ENCODE measurements around the gene CDC25C.
A peak's percentile ranks its signal among the peaks of the same experiment; 100 is the strongest.

The CDC25C gene

DNA sequence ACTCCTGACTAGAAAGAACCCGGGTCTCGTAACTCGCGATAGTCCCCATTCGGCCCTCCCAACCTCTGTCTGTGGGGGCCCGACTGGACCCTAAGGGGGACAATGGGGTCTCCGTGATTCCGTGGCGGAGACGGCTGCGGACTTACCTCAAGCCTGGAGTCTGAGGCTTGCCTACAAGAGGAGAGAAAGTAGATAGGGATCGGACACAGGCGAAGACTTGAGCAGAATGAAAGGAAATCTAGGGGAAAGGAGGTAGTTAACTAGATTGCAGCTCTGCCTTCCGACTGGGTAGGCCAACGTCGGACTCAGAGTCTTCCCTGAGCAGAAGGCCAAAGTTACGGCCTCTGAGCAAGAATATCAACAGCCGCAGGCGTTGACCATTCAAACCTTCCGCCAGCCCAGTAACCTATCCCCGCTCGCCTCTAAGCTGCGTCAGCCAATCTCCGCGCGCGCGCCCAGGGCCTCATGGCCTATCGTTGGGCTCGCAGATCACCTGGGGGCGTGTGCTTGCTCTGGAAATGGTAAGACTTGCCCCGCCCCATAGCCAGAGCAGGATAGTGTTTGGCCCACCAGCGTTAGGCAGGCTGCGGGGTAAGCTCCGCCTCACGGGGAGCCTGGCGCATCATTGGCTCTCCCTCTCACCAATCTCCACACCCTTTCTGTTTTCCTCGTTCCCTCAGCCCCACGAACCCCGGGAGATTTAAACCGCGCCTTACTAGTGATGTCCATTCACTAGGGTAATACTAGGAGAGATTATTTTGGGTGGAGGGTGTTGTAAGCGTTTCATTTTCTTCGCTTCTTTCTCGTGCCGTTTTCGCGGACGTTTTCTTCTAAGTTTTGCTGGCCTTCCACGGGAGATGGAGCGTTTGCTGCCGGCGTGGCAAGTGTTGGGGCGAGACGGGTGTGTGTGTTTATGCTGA lies at the start of gene CDC25C:
TSS of gene CDC25C (minus strand) at position 356 of the 920 bp plus-strand sequence. CDS start 624 bp downstream, outside the sequence.
- DNase-seq: peak; percentile 100

DNA sequence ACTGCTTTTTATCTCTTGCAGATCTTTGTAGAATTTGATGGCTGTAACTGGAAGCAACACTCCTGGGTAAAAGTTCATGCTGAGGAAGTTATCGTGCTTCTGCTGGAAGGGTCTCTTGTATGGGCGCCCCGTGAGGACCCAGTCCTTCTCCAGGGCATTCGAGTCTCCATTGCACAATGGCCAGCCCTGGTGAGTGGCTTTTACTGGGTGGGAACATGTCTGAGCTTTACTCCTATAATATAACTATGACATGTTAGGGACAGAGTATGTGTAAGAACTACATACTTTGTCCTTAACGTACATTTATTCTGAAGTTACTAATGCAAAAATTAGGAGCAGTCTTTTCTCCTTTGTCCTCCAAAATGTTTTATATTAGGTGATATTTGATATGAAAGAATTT lies 41.0 kb upstream of the CDC25C start:
- no peak for DNase-seq

DNA sequence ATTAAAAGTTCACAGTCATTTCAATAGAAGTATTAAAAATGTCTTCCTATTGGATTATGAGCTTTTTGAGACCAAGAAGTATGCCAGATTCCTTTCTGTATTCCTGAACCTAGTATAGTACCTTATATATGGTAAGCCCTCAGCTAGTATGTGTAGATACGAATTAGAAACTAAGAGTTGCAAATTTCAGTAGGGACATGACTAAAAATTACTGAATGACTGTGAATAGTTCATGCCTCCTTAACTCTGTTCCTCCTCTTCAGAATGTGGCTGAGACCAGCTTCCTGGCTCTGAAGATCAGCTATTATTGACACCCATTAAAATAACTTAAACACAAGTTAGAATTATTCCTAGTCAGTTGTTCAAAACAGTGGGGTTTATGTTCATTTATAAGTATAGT lies 40.6 kb upstream of the CDC25C start:
- DNase-seq: no peak

DNA sequence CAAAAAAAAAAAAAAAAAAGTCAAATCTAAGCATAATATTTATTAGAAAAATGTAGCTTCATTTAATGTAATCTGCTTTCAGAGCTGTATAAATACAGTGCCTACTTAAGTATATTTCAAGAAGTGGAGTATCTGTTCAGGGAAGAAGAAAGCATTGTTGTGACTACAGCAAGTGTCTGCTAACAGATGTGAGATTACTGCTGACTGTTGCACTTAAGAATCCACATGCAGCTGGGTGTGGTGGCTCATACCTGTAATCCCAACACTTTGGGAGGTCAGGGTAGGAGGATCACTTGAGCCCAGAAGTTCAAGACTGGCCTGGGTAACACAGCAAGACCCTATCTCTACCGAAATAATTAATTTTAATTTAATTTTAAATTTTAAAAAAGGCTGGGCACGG lies 39.9 kb upstream of the CDC25C start:
- DNase-seq: no peak

DNA sequence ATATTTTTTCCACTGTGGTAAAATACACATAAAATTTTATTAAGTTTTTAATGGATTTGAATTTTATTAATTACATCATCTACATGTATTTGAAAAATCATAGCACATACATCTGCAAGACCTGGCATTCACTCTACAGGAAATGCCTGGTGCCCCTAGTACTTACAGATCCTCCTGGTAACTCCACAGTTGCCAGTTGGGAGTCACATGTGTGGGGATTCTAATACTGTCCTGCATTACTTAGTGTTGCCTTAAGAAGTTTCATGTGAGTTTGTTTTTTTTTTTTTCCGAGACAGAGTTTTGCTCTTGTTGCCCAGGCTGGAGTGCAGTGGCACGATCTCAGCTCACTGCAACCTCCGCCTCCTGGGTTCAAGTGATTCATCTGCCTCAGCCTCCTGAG lies 38.9 kb upstream of the CDC25C start:
- peak; percentile 6 for DNase-seq

DNA sequence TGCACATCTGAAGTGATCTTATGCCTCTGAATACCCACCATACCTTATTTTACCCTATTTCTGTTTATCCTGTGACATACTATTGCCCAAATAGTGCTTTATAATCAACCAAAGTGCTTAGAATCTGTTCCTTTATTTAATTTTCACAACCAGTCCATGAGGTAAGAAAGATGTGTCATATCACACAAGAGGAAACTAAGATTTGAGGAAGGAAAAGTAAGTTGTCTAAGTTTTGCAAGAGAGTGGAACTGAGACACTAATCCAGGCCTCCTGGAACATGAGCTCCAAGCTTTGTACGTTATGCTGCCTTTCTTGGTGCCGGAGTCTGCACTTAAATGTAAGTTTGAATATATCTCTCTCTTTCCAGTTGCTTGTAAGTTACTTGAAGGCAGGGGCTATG lies 38.1 kb upstream of the CDC25C start:
- no peak for DNase-seq

DNA sequence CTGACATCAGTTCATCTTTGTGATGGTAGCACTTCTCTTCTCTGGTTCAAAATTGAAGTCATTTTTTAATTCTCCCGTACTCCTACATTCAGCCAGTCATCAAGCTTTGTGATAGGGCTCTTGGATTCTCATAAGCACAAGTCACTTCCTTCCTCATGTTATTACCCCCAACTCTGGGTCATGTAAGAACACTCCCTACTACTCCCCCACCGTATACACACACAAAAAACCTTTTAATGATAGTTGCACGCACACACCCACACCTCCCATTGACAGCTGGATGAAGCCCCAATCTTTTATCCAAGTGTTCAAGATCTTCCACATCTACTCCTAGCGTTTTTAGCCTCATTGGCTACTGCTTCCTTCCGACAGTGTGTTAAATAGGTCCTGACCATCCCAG lies 37.7 kb upstream of the CDC25C start:
- DNase-seq: no peak

DNA sequence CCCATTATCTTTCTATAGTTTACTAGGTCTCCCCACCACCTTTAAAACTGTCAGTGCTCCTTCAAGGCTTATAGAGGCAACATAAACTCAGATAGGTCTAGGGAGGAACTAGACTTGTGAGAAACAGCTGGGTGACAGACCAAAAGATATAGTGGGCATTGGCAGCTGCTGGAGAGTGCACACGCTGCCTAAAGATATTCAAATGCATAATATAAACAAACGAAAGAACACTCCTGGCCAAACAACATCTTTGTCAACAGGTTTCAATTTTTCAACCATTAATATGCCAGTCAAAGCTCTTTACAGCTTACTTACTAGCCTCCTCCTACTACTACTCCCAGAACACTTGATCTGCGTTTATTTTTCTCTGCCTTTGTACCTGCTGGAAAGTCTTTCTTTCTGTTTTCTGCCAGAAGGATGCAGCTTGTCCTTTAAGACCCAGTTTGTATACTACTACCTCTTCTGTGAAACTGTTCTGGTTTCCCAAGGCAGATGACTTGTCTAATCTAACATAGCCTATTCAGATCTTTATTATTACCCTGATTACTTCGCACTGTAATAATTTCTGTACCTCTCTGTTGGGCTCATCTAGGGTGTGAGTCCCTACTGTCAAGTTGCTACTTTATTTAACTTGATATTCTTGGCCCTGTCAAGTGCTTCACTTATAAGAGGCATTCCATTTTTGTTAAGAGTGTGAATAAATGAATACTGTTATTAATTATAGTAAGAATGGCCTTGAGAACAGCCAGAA lies 35.2 kb upstream of the CDC25C start:
- DNase-seq: no peak

DNA sequence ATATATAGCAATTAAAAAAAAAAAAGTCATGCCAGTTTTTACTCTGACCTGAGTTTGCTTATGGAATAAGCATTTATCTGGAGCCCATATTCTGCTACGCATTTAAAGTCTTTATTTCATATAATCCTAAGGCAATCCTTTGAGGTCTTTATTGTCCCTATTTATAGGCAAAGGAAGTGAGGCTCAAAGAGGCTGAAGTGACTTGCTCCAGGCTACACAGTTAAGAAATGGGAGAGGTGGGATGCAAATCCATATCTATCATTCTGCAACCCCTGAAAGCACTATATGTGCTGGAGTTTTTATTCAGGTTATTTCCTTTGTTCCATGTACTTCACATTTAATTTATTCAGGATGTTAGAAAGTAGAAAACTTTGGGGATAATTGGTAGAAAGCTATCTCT lies 33.0 kb upstream of the CDC25C start:
- no peak for DNase-seq

DNA sequence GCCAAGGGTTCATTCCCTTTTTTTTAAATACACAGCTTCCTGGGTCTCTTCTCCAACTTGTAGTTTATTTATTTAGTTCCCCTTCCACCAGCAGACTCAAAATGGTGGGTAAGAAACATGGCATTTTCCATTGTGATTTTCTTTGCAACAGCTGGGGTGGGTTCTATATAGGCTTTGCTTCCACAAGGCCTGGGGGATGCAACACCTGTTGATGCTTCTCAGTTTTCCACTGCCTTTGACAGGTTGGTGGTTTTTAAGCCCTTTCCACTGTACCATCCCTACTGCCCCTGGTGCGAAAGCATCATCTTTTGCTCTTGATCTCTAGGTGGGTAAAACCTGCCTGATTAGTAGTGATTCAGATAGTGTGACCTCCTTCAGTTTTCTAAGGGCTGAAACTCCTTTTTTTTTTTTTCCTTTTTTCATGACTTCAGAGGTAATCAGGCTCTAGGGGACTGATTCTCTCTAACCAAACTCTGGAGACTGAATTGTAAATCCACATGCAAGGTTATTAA lies 29.4 kb upstream of the CDC25C start:
- no peak for DNase-seq

DNA sequence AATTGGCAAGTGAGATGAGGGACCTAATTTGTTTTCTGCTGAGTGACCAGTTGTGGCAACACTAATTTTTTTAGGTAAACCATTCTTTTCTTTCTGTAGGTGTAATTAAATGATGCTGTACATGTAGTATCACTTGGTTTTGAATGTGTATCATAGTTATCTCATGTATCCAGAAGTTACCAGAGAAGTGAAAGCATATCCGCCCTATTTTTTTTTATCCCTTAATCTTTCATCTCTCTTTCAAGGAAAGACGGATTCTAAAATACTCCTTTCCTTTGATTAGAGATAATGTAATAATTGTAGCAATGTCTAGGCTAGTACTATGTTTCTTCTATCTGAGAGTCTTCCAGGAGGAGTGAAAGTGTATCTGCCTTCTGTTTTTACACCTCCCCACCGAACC lies 28.0 kb upstream of the CDC25C start:
- no peak for DNase-seq

DNA sequence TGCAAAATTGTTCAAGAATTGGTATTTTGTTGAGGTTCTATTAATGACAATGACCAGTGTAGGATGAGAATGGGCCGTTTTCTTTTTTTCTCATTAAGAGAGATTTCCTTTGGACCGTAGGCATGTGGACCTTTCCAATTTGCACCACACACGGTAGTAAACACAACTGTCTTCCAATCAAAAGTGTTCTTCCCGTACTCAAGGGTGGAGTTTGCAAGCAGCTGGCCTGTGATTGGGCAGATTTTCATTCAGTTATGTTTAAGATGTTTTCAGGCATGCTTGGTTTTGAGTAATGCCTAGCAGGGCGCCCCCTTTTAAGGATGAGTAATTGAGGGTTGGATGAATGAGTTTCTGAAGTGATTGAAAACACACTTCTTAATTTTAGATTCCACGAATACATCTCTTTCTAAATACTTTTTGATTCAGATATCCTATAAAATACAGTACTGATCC lies 23.3 kb upstream of the CDC25C start:
- DNase-seq: peak; percentile 85

DNA sequence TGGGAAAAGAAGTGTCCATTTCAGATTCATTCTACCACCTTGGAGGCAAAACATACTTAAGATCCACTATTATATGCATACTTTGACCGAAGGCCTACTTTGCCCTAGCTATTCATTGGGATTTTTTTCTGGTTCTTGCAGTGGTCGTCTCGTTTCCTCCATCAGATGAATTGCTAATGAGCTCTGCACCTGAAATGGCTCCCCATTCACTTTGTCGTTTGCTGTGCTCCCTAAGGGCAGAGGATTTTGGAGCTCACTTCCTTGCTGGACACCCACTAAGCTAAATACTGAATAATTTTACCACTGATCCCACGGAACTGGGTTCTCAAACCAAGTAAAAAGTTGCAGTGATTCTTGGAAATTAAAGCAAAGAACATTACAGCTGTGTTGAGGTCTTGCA lies 22.8 kb upstream of the CDC25C start:
- DNase-seq: no peak

DNA sequence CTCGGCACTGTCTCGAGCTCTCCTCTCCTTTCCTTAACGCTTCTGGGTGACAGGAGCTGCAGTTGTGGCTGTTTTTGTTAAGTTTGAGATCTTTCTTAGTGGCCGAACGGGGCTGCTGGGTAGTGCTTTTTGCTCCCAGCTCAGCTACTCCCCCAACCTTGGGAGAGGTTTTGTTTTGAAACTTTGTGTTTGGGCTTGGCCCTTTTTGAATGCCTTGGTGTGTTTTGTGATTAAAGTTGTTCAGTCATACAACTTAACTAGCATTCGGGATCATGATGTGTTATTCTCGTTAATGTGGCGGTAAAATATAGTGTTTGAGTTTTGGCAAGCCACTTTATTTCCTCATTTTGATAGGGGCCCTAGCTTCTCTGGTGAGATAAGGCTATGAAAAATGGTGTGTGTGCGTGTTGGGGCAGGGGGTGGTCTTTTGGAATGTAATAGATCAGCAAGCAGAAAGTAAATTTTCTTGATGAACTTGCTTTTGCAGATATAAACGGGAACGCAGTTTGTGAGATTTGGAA lies 22.0 kb upstream of the CDC25C start:
- DNase-seq: no peak

DNA sequence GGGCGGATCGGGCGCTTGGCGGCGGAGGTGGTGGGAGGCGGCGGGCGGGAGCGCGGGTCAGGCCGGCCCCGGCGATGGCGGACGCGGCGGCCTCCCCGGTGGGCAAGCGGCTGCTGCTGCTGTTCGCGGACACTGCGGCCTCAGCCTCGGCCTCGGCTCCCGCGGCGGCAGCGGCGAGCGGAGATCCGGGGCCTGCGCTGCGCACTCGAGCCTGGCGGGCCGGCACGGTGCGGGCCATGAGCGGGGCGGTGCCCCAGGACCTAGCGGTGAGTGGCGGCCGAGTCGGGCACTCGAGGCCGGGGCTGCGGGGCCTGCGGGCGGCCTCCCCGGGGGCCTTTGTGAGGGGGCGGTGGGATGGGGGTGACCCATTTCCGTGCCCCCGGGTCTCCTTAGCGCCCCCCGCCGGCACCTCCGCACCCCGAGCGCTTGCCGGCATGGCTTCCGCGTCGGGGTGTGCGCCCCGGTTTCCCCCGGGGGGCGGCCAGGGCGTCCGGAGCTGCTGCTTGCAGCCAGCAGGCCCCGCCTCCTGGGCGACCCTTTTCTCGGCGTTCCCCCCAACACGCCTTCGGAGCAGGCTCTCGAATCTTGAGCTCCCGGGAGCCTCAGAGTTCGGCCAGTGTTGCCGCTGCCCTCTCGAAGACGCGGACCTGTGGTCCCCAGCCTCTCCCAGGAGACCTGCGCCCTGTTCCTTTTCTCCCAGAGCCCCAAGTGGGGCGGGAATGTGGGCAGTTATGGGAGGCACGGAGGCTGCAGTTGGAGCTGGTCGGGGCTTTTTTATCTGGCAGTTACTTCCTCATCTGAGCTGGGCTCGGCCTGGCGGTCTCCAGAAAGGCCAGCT lies 21.3 kb upstream of the CDC25C start:
- peak; percentile 33 for DNase-seq

DNA sequence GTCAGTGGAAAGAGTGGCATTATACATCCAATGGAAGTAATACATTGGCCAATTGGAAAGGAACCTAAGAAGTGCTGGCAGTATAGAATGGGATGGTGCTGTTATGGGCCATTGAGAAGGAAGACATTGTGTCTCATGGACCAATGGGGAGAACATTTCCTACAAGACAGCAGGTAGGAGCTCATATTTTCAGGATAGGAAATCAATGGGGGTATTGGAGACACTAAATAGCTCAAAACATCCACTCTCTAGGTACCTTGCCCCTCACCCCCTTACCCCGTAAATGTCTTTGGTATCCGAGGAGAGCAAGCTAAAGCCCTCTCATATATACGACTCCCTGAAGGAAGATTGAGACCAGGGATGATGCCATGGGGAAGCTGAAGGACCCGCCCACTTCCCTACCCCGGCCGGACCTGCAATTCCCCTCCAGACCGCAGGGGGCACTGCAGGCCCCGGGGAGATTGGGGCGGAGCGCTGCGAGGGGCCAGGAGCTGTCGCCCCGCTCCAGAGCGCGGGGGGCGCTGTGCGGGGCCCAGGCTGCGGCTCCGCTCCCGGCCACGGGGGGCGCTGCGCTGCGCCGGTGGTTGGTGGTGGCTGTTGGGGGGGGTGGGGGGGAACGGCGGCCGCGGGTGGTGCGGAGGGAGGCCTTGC lies 20.6 kb upstream of the CDC25C start, which contains the start of gene KDM3B:
TSS of gene KDM3B (plus strand) at position 615 of the 651 bp plus-strand sequence. CDS start 111 bp downstream, outside the sequence.
- DNase-seq: peak; percentile 71

DNA sequence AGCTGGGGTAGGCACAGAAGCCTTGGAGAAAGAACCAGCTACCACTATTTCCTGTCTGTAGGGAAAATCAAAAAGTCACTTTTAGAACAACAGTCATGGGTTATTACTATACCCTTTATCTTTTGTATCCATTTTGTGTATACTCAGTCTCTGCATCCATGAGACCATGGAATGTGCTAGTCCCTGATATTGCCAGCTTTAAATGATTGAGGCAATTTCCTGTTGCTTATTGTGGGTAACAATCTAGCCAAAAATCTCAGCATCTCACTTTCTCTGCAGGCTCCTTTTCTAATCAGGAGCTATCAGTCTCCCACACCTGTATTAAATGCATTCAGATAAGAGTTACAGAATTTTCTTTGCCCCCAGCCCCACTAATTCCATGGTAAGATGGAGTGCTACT lies 19.9 kb upstream of the CDC25C start:
- DNase-seq: peak; percentile 37

DNA sequence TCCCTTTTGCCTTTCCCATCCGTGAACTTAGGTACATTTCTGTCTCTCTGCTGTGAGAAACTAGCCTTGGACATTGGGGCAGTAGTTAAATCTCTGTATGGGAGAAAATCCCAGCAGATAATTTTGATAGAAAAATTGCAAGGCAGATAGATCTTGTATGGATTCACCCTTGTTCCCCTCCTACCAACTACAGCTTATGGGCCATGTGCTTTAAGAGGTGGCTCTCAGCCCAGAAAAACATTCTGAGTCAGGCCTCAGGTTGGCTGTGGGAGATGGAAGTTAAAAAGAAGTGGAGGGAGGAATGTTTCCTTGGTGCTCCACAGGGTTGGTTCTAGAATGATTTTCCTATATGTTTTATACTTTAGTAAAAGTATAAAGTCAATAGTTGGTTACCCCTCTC lies 19.5 kb upstream of the CDC25C start:
- peak; percentile 74 for DNase-seq

DNA sequence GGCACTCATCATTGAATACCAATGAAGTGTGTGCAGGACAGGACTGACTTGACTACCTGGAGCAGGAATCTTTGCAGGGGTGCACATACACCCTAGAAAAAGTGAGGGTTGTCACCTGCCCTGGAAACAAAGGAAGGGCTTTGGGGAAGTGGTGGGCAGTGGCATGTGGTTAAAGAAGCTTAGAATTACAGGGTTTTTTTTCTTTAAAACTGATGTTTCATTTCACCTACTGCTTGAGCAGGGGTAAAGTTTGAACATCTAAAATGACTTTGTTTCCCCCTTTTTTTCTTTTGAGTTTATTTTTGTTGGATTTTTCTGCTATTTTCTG lies 18.9 kb upstream of the CDC25C start:
- no peak for DNase-seq

DNA sequence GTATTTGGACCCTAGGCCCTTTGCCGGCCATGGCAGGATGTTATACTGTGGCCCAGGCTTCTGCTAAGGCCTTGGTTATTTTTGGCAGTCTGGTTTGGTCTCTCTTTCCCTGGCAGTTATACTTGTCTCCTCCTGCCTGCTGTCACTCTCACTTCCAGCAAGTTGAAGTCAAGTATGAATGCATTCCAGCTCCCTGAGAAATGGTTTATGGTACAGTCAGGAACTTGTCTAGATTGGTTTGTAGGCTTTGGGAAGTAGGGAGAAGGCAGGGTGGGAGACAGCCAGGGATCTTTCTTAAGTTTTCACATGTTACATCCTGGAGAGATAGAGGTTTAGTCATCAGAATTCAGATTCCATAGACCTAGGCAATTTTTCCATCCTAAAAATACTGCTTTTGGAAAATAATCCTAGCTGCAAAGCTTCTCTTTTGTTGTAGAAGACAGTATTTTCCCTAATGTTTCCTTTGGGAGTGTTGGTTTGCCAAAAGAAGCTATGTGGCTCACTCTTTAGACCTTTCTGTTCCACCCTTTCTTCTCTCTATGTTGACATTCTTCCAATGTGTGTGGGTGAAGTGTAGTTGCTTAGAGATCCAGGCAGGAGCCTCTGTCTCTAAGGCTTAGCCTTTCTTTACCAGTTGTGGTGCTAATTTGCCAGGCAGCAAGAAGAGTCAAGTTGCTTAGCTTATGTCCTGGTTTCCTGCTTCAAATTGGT lies 18.4 kb upstream of the CDC25C start:
- DNase-seq: peak; percentile 22

DNA sequence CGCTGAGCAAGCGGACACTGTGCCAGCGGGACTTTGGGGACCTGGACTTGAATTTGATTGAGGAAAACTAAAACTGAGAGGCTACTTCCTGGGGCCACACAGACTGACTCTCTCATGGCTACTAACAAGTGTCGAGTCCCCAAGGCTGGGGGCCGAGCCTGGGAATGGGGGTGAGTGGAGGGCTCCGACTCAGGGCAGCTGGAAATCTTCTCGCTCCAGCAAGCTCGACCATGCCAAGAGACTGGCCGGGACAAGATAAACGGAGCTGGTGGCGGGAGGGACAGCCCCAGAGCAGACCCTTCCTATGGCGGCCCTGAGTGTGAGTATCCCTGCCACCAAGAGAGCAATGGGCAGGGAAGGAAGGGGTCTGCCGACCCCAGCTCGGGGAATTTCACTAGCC lies 15.3 kb upstream of the CDC25C start:
- DNase-seq: no peak

Data from NCI-H226 (cell line).